ACC112 (cell line): Measurements from ENCODE around the gene CLEC4F.
"Not testable (repeated sequence)": the region's sequence is repeated elsewhere in the genome, so short reads cannot be mapped to it uniquely, and the experiment has no call there.

Experiments used
- H2AFZ ChIP-seq: fragments of 200-600 bp; sonication (generic); one replicate; pipeline ENCODE4 v1.6.0; 2017; ENCODE audit warnings: antibody characterized with exemption, low read length; ENCODE audit not compliant: unreplicated experiment
- H3K27ac ChIP-seq: fragments of 200-600 bp; sonication (generic); 2 replicates; pipeline ENCODE4 v1.5.1; 2014; ENCODE audit warnings: low read depth, mild to moderate bottlenecking, antibody characterized with exemption, low read length, moderate library complexity
- H3K27me3 ChIP-seq: fragments of 200-600 bp; sonication (generic); 2 replicates; pipeline ENCODE4 v1.6.1; 2014; ENCODE audit warnings: mild to moderate bottlenecking, antibody characterized with exemption, low read length, moderate library complexity, mixed read lengths; ENCODE audit not compliant: insufficient read depth
- H3K36me3 ChIP-seq: fragments of 200-600 bp; sonication (generic); 2 replicates; pipeline ENCODE4 v1.6.1; 2016; ENCODE audit warnings: mild to moderate bottlenecking, antibody characterized with exemption, low read length, moderate library complexity, mixed read lengths; ENCODE audit not compliant: insufficient read depth
- H3K4me1 ChIP-seq: fragments of 200-600 bp; sonication (generic); one replicate; pipeline ENCODE4 v1.6.1; 2016; ENCODE audit warnings: low read length, mixed read lengths; ENCODE audit not compliant: insufficient read depth, unreplicated experiment, control insufficient read depth
- H3K4me3 ChIP-seq: fragments of 200-600 bp; sonication (generic); 2 replicates; pipeline ENCODE4 v1.5.1; 2014; ENCODE audit warnings: mild to moderate bottlenecking, low read depth, low read length
- H3K79me2 ChIP-seq: fragments of 200-600 bp; sonication (generic); one replicate; pipeline ENCODE4 v1.6.0; 2016; ENCODE audit warnings: low read length; ENCODE audit not compliant: control insufficient read depth, unreplicated experiment, insufficient read depth

CLEC4F gene

DNA sequence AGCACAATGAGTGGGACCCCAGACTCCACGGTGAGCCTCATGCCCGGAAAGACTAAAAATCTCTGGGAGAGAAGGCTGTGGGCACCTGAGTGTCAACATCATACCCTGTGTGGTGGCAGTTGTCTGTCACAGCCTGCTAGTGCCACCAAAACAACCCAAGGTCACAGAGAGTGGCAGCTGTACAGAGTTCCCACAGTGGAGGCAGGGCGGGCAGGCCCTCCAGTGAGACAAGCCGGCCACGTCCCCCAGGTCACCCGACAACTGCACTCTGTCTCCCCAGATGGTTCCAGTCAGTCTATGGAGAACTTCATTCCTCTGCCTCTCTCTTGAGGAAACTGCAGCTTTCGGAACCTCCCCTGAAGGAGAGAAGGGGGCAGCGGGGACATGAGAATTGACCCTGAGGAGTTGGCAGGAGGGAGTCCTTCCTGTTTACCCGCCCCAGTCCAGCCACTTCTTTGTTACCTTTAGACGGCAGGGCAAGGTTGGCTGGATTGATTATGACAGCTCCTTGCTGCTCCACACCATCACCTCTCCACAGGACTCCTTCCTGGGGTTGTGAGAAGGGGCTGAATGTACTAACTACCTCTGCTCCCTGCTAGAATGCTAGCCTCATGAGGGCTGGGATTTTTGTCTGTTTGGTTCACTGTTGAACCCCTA, 18.7 kb downstream of the CLEC4F start:
- no peaks in the 10 kb centered on the region for H3K4me1 ChIP-seq

DNA sequence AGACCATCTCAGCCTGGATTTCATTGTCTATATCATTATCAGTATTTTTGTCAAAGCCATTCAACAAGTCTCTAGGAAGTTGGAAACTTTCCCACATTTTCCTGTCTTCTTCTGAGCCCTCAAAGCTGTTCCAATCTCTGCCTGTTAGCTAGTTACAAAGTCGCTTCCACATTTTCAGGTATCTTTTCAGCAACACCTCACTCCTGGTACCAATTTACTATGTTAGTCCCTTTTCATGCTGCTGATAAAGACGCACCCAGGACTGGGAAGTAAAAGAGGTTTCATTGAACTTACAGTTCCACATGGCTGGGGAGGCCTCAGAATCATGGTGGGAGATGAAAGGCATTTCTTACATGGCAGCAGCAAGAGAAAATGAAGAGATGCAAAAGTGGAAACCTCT, 20.7 kb downstream of the CLEC4F start:
- H3K4me3 ChIP-seq, result no peak overlapping the region
- H3K36me3 ChIP-seq, result no peaks in the 10 kb centered on the region
- H2AFZ ChIP-seq, result no peak overlapping the region
- no peaks in the 10 kb centered on the region for H3K79me2 ChIP-seq
- no peaks in the 10 kb centered on the region for H3K4me1 ChIP-seq
- peaks cover 71% of the 10 kb centered on the region for H3K27me3 ChIP-seq
- no peak overlapping the region for H3K27ac ChIP-seq

More for the DNA sequence above, 18.7 kb downstream of the CLEC4F start:
- H3K4me3 ChIP-seq, result no peak overlapping the region
- H3K79me2 ChIP-seq, result no peaks in the 10 kb centered on the region
- no peak overlapping the region for H3K27ac ChIP-seq
- H3K36me3 ChIP-seq, result no peaks in the 10 kb centered on the region
- no peak overlapping the region for H2AFZ ChIP-seq
- H3K27me3 ChIP-seq, result peaks cover 60% of the 10 kb centered on the region

DNA sequence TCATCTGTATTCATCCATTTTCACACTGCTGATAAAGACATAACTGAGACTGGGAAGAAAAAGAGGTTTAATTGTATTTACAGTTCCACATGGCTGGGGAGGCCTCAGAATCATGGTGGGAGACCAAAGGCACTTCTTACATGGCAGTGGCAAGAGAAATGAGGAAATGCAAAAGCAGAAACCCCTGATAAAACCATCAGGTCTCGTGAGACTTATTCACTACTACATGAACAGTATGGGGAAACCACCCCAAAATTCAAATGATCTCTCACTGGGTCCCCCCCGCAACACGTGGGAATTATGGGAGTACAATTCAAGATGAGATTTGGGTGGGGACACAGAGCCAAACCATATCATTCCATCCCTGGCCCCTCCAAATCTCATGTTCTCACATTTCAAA, 22.4 kb downstream of the CLEC4F start:
- not testable (repeated sequence) for H3K36me3 ChIP-seq, H3K27ac ChIP-seq, H3K4me3 ChIP-seq, H3K79me2 ChIP-seq, H2AFZ ChIP-seq, H3K4me1 ChIP-seq
- H3K27me3 ChIP-seq, result peaks cover 80% of the 10 kb centered on the region

DNA sequence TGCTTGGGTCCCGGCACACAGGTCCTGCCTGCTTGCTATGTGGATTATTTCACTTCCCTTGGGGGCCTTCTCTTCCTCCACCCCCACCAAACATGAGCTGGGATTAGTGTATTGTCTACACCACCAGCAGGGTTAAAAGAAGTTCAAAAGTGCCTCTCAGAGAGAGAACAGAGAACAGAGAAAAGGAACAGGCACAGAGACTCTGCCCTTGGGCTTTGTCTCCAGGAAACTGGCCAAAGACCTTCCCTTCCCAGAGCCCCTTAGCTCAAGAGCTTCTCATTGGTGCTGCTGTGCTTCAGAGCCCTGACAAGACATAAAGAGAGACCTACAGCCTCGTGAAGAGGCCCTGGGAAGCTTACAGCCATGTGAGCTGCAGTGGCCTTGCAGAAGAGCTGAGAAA, 22.9 kb downstream of the CLEC4F start:
- Histone ChIP-seq H3K4me3 (no peak overlapping the region), H3K4me1 (no peaks in the 10 kb centered on the region), H3K27me3 (peaks cover 85% of the 10 kb centered on the region), H3K36me3 (no peaks in the 10 kb centered on the region), H3K27ac (no peak overlapping the region), H2AFZ (no peak overlapping the region), H3K79me2 (no peaks in the 10 kb centered on the region)

DNA sequence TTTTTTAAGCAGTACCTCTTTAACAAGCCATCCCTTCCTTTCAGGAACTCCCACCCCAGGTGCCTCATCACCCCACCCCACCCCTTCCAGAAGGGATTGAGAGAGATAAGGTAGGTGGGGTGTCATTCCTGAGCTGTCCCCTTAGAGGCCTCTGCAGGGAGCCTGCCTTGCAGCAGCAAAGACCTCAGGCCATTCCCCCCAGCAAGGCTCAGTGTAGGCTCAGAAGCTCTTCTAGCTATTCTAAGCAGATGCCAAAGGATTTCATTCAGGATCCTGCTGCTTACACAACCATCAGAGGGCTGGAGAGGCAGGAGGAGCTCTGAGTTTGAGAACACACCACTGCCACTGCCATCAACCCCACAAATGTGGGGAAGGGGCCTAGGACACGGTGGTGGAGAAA, 24.1 kb downstream of the CLEC4F start:
- H3K4me1 ChIP-seq, result no peaks in the 10 kb centered on the region
- H2AFZ ChIP-seq, result no peak overlapping the region
- H3K36me3 ChIP-seq, result no peaks in the 10 kb centered on the region
- H3K27me3 ChIP-seq, result peaks cover 84% of the 10 kb centered on the region
- no peak overlapping the region for H3K4me3 ChIP-seq
- no peaks in the 10 kb centered on the region for H3K79me2 ChIP-seq
- no peak overlapping the region for H3K27ac ChIP-seq

DNA sequence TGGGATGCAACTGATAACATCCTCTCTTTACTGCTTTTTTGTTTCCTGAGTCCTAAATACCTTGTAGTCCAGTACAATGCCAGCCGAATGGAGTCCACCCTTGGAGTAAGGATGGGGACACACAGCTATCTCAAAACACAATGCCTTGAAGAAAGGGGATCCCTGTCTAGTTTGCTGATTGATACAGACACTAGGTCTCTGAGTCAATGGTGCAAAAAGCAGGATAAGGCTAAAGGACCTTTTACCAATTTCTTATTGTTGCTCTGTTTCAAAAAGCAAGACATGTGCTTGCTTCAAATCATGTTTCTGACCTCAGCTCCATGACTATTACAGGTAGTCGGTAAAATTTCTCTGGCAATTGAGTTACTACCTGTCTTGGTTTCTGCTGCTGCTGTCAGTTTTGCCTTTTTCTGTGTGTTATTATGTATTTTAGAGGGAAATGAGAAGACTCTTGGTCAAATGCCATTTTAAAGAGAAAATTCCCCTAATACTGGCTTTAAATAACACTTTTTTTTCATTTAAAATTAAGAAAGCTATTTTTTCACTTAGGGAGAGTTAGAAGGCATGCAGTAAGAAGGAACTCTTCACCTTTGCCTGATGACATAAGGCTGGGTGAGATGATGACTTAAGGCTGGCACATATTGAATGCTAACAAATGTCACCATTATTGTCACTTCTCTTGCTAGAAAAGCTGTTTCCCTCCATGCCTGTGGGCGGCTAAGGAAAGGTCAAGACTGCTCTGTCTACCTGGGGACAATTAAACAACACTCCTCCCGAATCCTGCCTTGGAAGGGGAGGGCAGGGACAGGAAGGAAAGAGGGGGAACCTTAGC, 25.0 kb downstream of the CLEC4F start:
- H3K4me3 ChIP-seq, result no peak overlapping the region
- H3K36me3 ChIP-seq, result no peaks in the 10 kb centered on the region
- H3K79me2 ChIP-seq, result no peaks in the 10 kb centered on the region
- H3K27ac ChIP-seq, result no peak overlapping the region
- H3K27me3 ChIP-seq, result peaks cover 84% of the 10 kb centered on the region
- no peak overlapping the region for H2AFZ ChIP-seq
- H3K4me1 ChIP-seq, result no peaks in the 10 kb centered on the region

DNA sequence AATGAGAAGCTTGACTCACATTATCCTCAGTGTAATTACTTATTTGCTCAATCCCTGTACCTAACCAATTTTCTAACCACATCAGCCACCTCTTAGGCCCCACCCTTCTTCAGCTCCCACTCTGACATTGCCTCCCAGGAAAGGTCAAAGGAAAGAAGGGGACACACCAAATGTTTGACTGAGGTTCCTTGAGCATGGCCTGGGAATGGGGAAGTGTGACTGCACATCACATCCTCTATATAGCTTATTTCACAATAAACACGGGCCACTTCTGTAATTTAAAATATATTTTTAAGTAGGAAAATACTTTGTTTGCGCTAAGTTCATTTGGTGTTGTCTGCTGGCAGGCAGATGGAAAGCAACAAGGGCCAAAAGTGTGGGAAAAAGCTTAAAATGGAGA, 26.9 kb downstream of the CLEC4F start:
- H2AFZ ChIP-seq, result no peak overlapping the region
- no peak overlapping the region for H3K27ac ChIP-seq
- H3K79me2 ChIP-seq, result no peaks in the 10 kb centered on the region
- H3K4me1 ChIP-seq, result no peaks in the 10 kb centered on the region
- H3K4me3 ChIP-seq, result no peak overlapping the region
- H3K27me3 ChIP-seq, result peaks cover 87% of the 10 kb centered on the region
- H3K36me3 ChIP-seq, result no peaks in the 10 kb centered on the region

DNA sequence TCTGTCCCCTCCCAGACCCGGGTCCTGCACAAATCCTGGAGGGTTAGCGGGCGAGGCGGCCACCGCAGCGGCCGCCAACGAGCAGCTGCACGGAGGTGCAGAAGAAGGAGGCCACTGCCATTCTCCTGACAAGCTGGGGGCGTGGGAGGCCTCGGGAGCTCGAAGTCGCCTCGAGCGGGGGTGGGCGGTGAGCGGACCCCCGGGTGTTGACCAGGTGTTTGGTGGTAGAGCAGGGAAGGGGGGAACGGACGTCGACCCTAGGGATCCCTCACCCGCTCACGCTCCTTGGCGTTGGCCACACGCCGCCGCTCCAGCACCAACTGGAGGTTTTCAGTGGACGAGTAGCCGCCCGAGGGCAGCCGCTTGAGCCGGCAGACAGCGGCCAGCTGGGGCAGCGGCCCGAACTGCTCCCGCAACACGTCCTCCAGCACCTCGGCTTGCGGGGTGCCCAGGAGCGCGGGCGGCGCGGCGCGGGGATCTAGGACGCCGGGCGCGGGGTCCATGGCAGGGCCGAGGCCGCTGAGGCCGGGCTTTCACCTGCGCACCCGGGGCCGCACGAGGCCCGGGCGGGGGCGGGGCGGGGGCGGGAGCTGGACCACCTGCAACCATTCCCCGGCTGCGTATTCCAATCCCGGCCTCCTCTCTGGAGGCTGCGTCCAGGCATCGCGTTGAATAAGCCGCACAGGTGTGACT, 30.1 kb downstream of the CLEC4F start, which contains the start of gene FIGLA:
Gene FIGLA (minus strand): TSS at position 508 of the 693 bp plus-strand sequence. CDS start 5 bp downstream, at position 503.
- H3K27ac ChIP-seq, result no peak within 1 kb of the TSS
- peak within 1 kb of the TSS; percentile 55 for H3K4me3 ChIP-seq
- H3K27me3 ChIP-seq, result peaks cover 88% of the 10 kb centered on the region

DNA sequence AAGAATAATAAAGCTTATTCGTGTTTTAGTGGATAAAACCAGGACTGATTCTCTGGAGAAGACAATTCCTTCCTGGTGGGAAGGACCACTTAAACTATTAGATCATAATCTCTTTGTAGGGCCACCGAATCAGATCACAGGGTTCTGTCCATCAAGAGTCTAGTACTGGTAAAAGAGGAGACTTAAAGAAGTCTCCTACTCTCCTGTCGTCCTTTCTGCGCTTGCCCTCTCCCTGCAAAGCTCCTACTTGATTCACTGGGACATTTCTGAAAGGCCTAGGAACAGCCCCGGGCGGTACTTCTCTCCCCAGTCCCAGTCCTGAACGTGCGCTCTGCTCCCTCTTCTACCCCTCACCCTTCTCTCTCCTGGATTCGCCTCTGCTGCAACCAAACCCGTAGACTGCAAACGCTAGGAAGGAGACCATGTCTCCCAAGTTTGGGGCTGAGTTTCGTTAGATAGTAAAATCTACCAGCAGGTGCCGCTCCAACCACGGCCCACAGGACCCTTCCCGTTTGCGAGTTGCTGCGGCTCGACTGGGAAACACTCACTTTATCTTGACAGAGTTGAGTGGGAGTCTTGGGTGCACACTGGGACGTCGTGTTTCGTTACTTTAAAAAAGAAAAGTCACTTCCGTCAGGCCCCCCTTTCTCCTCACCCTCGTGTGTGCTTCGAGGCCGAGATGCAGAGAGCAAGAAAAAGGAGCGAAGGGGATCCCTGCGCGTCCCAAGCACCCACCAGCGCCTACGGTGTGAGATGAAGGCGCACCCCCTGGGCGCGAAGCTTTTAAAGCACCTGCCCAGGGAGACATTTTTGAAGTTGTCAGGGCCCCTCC, 30.9 kb downstream of the CLEC4F start:
- no peaks in the 10 kb centered on the region for H3K4me1 ChIP-seq
- H3K79me2 ChIP-seq, result no peaks in the 10 kb centered on the region
- peaks cover 80% of the 10 kb centered on the region for H3K27me3 ChIP-seq
- H3K36me3 ChIP-seq, result no peaks in the 10 kb centered on the region
- no peak overlapping the region for H3K27ac ChIP-seq
- H3K4me3 ChIP-seq, result peak overlapping the region; percentile 55
- H2AFZ ChIP-seq, result peak overlapping the region; percentile 6

More for the DNA sequence above, 30.1 kb downstream of the CLEC4F start, which contains the start of gene FIGLA:
- H3K4me1 ChIP-seq, result no peaks in the 10 kb centered on the region
- peak within 1 kb of the TSS; percentile 6 for H2AFZ ChIP-seq
- H3K79me2 ChIP-seq, result no peaks in the 10 kb centered on the region
- no peaks in the 10 kb centered on the region for H3K36me3 ChIP-seq
